HepG2 (cell line): ENCODE data around the gene SENP6. TPM values are rescaled to one million over a fixed set of nuclear protein-coding genes. Genes with fewer than 3 reads are reported as not detected.
A peak's percentile ranks its signal among the peaks of the same experiment; 100 is the strongest.

Source experiments
- DNMT1 ChIP-seq: sonication (generic); formaldehyde crosslinking; IDR thresholded peaks from 2 replicates; pipeline ENCODE4 v1.5.1; 2020; ENCODE audit warnings: mild to moderate bottlenecking, missing genetic modification reagents
- ETS1 ChIP-seq: sonication (generic); formaldehyde crosslinking; IDR thresholded peaks from 2 replicates; pipeline ENCODE4 v1.4.0; 2020; ENCODE audit warnings: missing genetic modification reagents
- GPN1 ChIP-seq: sonication (generic); formaldehyde crosslinking; IDR thresholded peaks from 2 replicates; pipeline ENCODE4 v1.5.1; 2020; ENCODE audit warnings: missing genetic modification reagents, borderline replicate concordance
- HDAC6 ChIP-seq: fragments of 200-600 bp; sonication (generic); IDR thresholded peaks from 2 replicates; pipeline ENCODE4 v1.7.0; 2017; ENCODE audit warnings: mild to moderate bottlenecking, antibody characterized with exemption, low read length, low read depth
- HES4 ChIP-seq: sonication (generic); formaldehyde crosslinking; IDR thresholded peaks from 2 replicates; pipeline ENCODE4 v1.9.0; 2021; ENCODE audit warnings: mild to moderate bottlenecking, missing genetic modification reagents, borderline replicate concordance
- IRF9 ChIP-seq: sonication (generic); formaldehyde crosslinking; IDR thresholded peaks from 2 replicates; pipeline ENCODE4 v1.8.0; 2022; ENCODE audit warnings: missing genetic modification reagents, mild to moderate bottlenecking, borderline replicate concordance
- JDP2 ChIP-seq: sonication (generic); formaldehyde crosslinking; IDR thresholded peaks from 2 replicates; pipeline ENCODE4 v1.8.1; 2022; ENCODE audit warnings: missing genetic modification reagents, borderline replicate concordance
- KLF13 ChIP-seq: sonication (generic); formaldehyde crosslinking; IDR thresholded peaks from 2 replicates; pipeline ENCODE4 v1.4.0; 2020; ENCODE audit warnings: mild to moderate bottlenecking, missing genetic modification reagents
- LRRFIP1 ChIP-seq: sonication (generic); formaldehyde crosslinking; conservative IDR thresholded peaks from 2 replicates; pipeline ENCODE4 v1.4.0; 2020; ENCODE audit warnings: missing genetic modification reagents
- MED1 ChIP-seq: sonication (generic); formaldehyde crosslinking; IDR thresholded peaks from 2 replicates; pipeline ENCODE4 v1.4.0; 2020; ENCODE audit warnings: missing genetic modification reagents
- NFE2 ChIP-seq: sonication (generic); formaldehyde crosslinking; IDR thresholded peaks from 2 replicates; pipeline ENCODE4 v1.4.0; 2020; ENCODE audit warnings: missing genetic modification reagents
- PHF8 ChIP-seq: sonication (generic); formaldehyde crosslinking; IDR thresholded peaks from 2 replicates; pipeline ENCODE4 v1.5.0; 2020; ENCODE audit warnings: missing genetic modification reagents
- RFXANK ChIP-seq: IDR thresholded peaks from 2 replicates; pipeline ENCODE4 v1.6.1; 2016
- SOX5 ChIP-seq: IDR thresholded peaks from 2 replicates; pipeline ENCODE4 v1.6.1; 2016; ENCODE audit warnings: borderline replicate concordance
- TBX2 ChIP-seq: sonication (generic); formaldehyde crosslinking; IDR thresholded peaks from 2 replicates; pipeline ENCODE4 v1.5.0; 2020; ENCODE audit warnings: missing genetic modification reagents, mild to moderate bottlenecking, borderline replicate concordance
- WIZ ChIP-seq: sonication (generic); formaldehyde crosslinking; IDR thresholded peaks from 2 replicates; pipeline ENCODE4 v1.5.1; 2020; ENCODE audit warnings: mild to moderate bottlenecking, missing genetic modification reagents
- ZKSCAN8 ChIP-seq: IDR thresholded peaks from 2 replicates; pipeline ENCODE4 v1.6.1; 2016; ENCODE audit warnings: borderline replicate concordance, missing genetic modification reagents, missing compliant biosample characterization
- ZNF10 ChIP-seq: sonication (generic); formaldehyde crosslinking; IDR thresholded peaks from 2 replicates; pipeline ENCODE4 v1.4.0; 2020; ENCODE audit warnings: mild to moderate bottlenecking, low read depth, missing genetic modification reagents, borderline replicate concordance
- ZNF460 ChIP-seq: sonication (generic); formaldehyde crosslinking; IDR thresholded peaks from 2 replicates; pipeline ENCODE4 v1.5.1; 2020; ENCODE audit warnings: missing genetic modification reagents, mild to moderate bottlenecking, borderline replicate concordance
- ZNF512 ChIP-seq: sonication (generic); formaldehyde crosslinking; IDR thresholded peaks from 2 replicates; pipeline ENCODE4 v1.4.0; 2020; ENCODE audit warnings: mild to moderate bottlenecking, missing genetic modification reagents
- ZNF704 ChIP-seq: sonication (generic); formaldehyde crosslinking; IDR thresholded peaks from 2 replicates; pipeline ENCODE4 v1.8.1; 2023; ENCODE audit warnings: mild to moderate bottlenecking, inconsistent platforms, moderate library complexity, missing genetic modification reagents, borderline replicate concordance
- ZNF775 ChIP-seq: sonication (generic); formaldehyde crosslinking; IDR thresholded peaks from 2 replicates; pipeline ENCODE4 v1.4.0; 2020; ENCODE audit warnings: missing genetic modification reagents, mild to moderate bottlenecking, moderate library complexity, borderline replicate concordance
- polyA plus RNA-seq, 8 experiments: library from polyadenylated mRNA; depleted of rRNA in 3 of 8; stranded (reverse) in 7 of 8; unstranded in 1 of 8; fragments of >200 nt; fragmentation: Illumina TruSeq in 4 of 8; extraction: Trizol in 4 of 8; gene quantifications; 2 replicates each; pipeline versions ENCODE4 v1.2.1 to v1.2.3, GENCODE V29; 2011 to 2016; ENCODE audit warnings: low read depth in 4 of 8, missing spikeins in 1 of 8, mixed read lengths in 1 of 8; ENCODE audit not compliant: insufficient read depth in 1 of 8
- total RNA-seq, 5 experiments: library from RNA; depleted of rRNA; stranded (reverse); fragments of >200 nt; fragmentation: Illumina TruSeq; extraction: Trizol; gene quantifications; 2 replicates each; pipeline ENCODE4 v1.2.3, GENCODE V29; 2016; ENCODE audit warnings: low read depth in 1 of 5

SENP6 gene
- total and polyA plus RNA-seq, 2 of the 13 experiments (the other 11 are each of a cell fraction or from before 2014, with no cell fraction given), result 21.9 to 50.1 TPM

- no peak for TF ChIP-seq RFXANK (CRISPR knock-in tag)
- TF ChIP-seq KLF13 (CRISPR knock-in tag), result no peak
- TF ChIP-seq ZNF704, result no peak
- TF ChIP-seq PHF8 (CRISPR knock-in tag), result peak; percentile 93
- 0 out of 2 replicates have a peak, but pooled peaks have one; percentile 82 for TF ChIP-seq ETS1 (CRISPR knock-in tag)
- peak; percentile 50; the same call in 1 of the 2 replicates for TF ChIP-seq HES4 (CRISPR knock-in tag)
- TF ChIP-seq HDAC6, result no peak
- peak; percentile 56; the same call in 1 of the 2 replicates for TF ChIP-seq ZNF512 (CRISPR knock-in tag)
- TF ChIP-seq DNMT1, result 0 out of 2 replicates have a peak, but pooled peaks have one; percentile 29
- TF ChIP-seq ZNF460 (CRISPR knock-in tag), result no peak
- 0 out of 2 replicates have a peak, but pooled peaks have one; percentile 41 for TF ChIP-seq ZNF775 (CRISPR knock-in tag)
- TF ChIP-seq WIZ (CRISPR knock-in tag), result no peak
- TF ChIP-seq JDP2 (CRISPR knock-in tag), result no peak
- peak; percentile 87; the same call in 1 of the 2 replicates for TF ChIP-seq IRF9
- no peak for TF ChIP-seq ZNF10 (CRISPR knock-in tag)
- 0 out of 2 replicates have a peak, but pooled peaks have one; percentile 6 for TF ChIP-seq MED1
- TF ChIP-seq GPN1 (CRISPR knock-in tag), result no peak
- TF ChIP-seq LRRFIP1 (CRISPR knock-in tag), result no peak
- 0 out of 2 replicates have a peak, but pooled peaks have one; percentile 2 for TF ChIP-seq TBX2 (CRISPR knock-in tag)
- no peak for TF ChIP-seq NFE2 (CRISPR knock-in tag)
- no peak for TF ChIP-seq ZKSCAN8
- TF ChIP-seq SOX5 (CRISPR knock-in tag), result no peak
These were observed 147.3 kb downstream of the SENP6 start, which contains the start of gene MYO6 (continued) for GRCh38 chr6:75748743-75749538.
